GM23338 (cell line): ENCODE measurements around the gene ABL1.

ENCODE experiments used
- EZH2 ChIP-seq: fragments of 200-600 bp; sonication (generic); IDR thresholded peaks from one replicate; pipeline ENCODE4 v1.8.0; 2017; ENCODE audit warnings: antibody characterized with exemption, mild to moderate bottlenecking, low read depth; ENCODE audit not compliant: unreplicated experiment
- EZH2phosphoT487 ChIP-seq: fragments of 200-600 bp; sonication (generic); IDR thresholded peaks from one replicate; pipeline ENCODE4 v1.8.1; 2018; ENCODE audit warnings: antibody characterized with exemption; ENCODE audit not compliant: unreplicated experiment
- JUNB ChIP-seq: IDR thresholded peaks from one replicate; pipeline ENCODE4 v1.6.1; 2016; ENCODE audit warnings: antibody characterized with exemption; ENCODE audit not compliant: unreplicated experiment
- NANOG ChIP-seq: IDR thresholded peaks from 2 replicates; pipeline ENCODE4 v1.6.1; 2016; ENCODE audit warnings: antibody characterized with exemption, borderline replicate concordance
- POLR2AphosphoS5 ChIP-seq: IDR thresholded peaks from 2 replicates; pipeline ENCODE4 v1.6.1; 2016; ENCODE audit warnings: antibody characterized with exemption, low read depth
- STAT1 ChIP-seq: IDR thresholded peaks from one replicate; pipeline ENCODE4 v1.6.1; 2016; ENCODE audit warnings: antibody characterized with exemption; ENCODE audit not compliant: unreplicated experiment
- ZNF114 ChIP-seq: fragments of 250-450 bp; sonication (Bioruptor Pico); IDR thresholded peaks from 2 replicates; pipeline ENCODE4 v1.5.0; 2020; ENCODE audit warnings: mild to moderate bottlenecking, moderate library complexity
- ZNF331 ChIP-seq: fragments of 250-450 bp; sonication (Bioruptor Pico); IDR thresholded peaks from 2 replicates; pipeline ENCODE4 v1.5.0; 2020; ENCODE audit warnings: low read depth, mild to moderate bottlenecking, moderate library complexity
- TF ChIP-seq, protein P1 (sequence below), 2 experiments: fragments of 200-600 bp in 1 of 2; sonication (generic) in 1 of 2; conservative IDR thresholded peaks; 2 replicates each; pipeline versions ENCODE4 v1.5.1 to v1.6.1; 2016 to 2017; ENCODE audit warnings: antibody characterized with exemption in 2 of 2, low read depth in 2 of 2, mild to moderate bottlenecking in 2 of 2, moderate library complexity in 1 of 2
- TF ChIP-seq, protein P2 (sequence below): IDR thresholded peaks from one replicate; pipeline ENCODE4 v1.6.1; 2018; ENCODE audit warnings: antibody characterized with exemption; ENCODE audit not compliant: unreplicated experiment
- TF ChIP-seq, protein P3 (sequence below): fragments of 250-450 bp; sonication (Bioruptor Pico); IDR thresholded peaks from 2 replicates; pipeline ENCODE4 v1.5.0; 2020; ENCODE audit warnings: mild to moderate bottlenecking, moderate library complexity

DNA sequence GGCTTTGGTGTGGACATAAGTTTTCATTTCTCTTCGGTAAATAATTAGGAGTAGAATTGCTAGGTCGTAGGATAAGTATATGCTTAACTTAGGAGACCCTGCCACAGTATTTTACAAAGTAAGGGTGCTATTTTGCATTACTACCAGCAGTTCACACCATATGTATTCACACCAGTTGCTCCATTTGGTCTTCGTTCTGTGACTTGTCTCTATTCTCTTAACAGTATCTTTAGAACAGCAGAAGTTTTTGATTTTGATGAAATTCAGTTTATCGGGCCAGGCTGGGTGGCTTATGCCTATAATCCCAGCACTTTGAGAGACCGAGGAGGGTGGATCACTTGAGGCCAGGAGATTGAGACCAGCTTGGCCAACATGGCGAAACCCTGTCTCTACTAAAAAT is 17.1 kb upstream of the ABL1 start:
- TF ChIP-seq, protein P1, sequence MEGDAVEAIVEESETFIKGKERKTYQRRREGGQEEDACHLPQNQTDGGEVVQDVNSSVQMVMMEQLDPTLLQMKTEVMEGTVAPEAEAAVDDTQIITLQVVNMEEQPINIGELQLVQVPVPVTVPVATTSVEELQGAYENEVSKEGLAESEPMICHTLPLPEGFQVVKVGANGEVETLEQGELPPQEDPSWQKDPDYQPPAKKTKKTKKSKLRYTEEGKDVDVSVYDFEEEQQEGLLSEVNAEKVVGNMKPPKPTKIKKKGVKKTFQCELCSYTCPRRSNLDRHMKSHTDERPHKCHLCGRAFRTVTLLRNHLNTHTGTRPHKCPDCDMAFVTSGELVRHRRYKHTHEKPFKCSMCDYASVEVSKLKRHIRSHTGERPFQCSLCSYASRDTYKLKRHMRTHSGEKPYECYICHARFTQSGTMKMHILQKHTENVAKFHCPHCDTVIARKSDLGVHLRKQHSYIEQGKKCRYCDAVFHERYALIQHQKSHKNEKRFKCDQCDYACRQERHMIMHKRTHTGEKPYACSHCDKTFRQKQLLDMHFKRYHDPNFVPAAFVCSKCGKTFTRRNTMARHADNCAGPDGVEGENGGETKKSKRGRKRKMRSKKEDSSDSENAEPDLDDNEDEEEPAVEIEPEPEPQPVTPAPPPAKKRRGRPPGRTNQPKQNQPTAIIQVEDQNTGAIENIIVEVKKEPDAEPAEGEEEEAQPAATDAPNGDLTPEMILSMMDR (conservative IDR thresholded peaks at IDR 0.05; ENCODE audit: low read depth in 2 of 2): no peak
- TF ChIP-seq EZH2: no peak
- TF ChIP-seq ZNF331: no peak
- TF ChIP-seq POLR2AphosphoS5: no peak
- no peak for TF ChIP-seq EZH2phosphoT487
- TF ChIP-seq, protein P2, sequence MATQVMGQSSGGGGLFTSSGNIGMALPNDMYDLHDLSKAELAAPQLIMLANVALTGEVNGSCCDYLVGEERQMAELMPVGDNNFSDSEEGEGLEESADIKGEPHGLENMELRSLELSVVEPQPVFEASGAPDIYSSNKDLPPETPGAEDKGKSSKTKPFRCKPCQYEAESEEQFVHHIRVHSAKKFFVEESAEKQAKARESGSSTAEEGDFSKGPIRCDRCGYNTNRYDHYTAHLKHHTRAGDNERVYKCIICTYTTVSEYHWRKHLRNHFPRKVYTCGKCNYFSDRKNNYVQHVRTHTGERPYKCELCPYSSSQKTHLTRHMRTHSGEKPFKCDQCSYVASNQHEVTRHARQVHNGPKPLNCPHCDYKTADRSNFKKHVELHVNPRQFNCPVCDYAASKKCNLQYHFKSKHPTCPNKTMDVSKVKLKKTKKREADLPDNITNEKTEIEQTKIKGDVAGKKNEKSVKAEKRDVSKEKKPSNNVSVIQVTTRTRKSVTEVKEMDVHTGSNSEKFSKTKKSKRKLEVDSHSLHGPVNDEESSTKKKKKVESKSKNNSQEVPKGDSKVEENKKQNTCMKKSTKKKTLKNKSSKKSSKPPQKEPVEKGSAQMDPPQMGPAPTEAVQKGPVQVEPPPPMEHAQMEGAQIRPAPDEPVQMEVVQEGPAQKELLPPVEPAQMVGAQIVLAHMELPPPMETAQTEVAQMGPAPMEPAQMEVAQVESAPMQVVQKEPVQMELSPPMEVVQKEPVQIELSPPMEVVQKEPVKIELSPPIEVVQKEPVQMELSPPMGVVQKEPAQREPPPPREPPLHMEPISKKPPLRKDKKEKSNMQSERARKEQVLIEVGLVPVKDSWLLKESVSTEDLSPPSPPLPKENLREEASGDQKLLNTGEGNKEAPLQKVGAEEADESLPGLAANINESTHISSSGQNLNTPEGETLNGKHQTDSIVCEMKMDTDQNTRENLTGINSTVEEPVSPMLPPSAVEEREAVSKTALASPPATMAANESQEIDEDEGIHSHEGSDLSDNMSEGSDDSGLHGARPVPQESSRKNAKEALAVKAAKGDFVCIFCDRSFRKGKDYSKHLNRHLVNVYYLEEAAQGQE: no peak
- TF ChIP-seq JUNB: no peak
- no peak for TF ChIP-seq NANOG
- no peak for TF ChIP-seq ZNF114 (CRISPR knock-in tag)
- TF ChIP-seq STAT1: no peak
- TF ChIP-seq, protein P3, sequence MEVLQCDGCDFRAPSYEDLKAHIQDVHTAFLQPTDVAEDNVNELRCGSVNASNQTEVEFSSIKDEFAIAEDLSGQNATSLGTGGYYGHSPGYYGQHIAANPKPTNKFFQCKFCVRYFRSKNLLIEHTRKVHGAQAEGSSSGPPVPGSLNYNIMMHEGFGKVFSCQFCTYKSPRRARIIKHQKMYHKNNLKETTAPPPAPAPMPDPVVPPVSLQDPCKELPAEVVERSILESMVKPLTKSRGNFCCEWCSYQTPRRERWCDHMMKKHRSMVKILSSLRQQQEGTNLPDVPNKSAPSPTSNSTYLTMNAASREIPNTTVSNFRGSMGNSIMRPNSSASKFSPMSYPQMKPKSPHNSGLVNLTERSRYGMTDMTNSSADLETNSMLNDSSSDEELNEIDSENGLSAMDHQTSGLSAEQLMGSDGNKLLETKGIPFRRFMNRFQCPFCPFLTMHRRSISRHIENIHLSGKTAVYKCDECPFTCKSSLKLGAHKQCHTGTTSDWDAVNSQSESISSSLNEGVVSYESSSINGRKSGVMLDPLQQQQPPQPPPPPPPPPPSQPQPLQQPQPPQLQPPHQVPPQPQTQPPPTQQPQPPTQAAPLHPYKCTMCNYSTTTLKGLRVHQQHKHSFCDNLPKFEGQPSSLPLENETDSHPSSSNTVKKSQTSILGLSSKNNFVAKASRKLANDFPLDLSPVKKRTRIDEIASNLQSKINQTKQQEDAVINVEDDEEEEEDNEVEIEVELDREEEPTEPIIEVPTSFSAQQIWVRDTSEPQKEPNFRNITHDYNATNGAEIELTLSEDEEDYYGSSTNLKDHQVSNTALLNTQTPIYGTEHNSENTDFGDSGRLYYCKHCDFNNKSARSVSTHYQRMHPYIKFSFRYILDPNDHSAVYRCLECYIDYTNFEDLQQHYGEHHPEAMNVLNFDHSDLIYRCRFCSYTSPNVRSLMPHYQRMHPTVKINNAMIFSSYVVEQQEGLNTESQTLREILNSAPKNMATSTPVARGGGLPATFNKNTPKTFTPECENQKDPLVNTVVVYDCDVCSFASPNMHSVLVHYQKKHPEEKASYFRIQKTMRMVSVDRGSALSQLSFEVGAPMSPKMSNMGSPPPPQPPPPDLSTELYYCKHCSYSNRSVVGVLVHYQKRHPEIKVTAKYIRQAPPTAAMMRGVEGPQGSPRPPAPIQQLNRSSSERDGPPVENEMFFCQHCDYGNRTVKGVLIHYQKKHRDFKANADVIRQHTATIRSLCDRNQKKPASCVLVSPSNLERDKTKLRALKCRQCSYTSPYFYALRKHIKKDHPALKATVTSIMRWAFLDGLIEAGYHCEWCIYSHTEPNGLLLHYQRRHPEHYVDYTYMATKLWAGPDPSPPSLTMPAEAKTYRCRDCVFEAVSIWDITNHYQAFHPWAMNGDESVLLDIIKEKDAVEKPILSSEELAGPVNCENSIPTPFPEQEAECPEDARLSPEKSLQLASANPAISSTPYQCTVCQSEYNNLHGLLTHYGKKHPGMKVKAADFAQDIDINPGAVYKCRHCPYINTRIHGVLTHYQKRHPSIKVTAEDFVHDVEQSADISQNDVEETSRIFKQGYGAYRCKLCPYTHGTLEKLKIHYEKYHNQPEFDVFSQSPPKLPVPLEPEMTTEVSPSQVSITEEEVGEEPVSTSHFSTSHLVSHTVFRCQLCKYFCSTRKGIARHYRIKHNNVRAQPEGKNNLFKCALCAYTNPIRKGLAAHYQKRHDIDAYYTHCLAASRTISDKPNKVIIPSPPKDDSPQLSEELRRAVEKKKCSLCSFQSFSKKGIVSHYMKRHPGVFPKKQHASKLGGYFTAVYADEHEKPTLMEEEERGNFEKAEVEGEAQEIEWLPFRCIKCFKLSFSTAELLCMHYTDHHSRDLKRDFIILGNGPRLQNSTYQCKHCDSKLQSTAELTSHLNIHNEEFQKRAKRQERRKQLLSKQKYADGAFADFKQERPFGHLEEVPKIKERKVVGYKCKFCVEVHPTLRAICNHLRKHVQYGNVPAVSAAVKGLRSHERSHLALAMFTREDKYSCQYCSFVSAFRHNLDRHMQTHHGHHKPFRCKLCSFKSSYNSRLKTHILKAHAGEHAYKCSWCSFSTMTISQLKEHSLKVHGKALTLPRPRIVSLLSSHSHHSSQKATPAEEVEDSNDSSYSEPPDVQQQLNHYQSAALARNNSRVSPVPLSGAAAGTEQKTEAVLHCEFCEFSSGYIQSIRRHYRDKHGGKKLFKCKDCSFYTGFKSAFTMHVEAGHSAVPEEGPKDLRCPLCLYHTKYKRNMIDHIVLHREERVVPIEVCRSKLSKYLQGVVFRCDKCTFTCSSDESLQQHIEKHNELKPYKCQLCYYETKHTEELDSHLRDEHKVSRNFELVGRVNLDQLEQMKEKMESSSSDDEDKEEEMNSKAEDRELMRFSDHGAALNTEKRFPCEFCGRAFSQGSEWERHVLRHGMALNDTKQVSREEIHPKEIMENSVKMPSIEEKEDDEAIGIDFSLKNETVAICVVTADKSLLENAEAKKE (CRISPR knock-in tag): no peak
